HG03060 (cell line): ENCODE measurements around the gene ZNF816.
"Not testable (repeated sequence)": the region's sequence is repeated elsewhere in the genome, so short reads cannot be mapped to it uniquely, and the experiment has no call there.

Source experiments
- ATAC-seq: cut with Tn5 transposase; IDR thresholded peaks from one replicate; pipeline ENCODE4 v1.9.1; 2021; ENCODE audit warnings: low read depth, moderate number of reproducible peaks; ENCODE audit not compliant: unreplicated experiment

The ZNF816 gene

GRCh38 chr19:52963247-52963618 lies 552 bp upstream of the ZNF816 start:
- peak; percentile 20 for ATAC-seq

GRCh38 chr19:52961981-52962380 lies 700 bp downstream of the ZNF816 start:
- no peak for ATAC-seq

DNA sequence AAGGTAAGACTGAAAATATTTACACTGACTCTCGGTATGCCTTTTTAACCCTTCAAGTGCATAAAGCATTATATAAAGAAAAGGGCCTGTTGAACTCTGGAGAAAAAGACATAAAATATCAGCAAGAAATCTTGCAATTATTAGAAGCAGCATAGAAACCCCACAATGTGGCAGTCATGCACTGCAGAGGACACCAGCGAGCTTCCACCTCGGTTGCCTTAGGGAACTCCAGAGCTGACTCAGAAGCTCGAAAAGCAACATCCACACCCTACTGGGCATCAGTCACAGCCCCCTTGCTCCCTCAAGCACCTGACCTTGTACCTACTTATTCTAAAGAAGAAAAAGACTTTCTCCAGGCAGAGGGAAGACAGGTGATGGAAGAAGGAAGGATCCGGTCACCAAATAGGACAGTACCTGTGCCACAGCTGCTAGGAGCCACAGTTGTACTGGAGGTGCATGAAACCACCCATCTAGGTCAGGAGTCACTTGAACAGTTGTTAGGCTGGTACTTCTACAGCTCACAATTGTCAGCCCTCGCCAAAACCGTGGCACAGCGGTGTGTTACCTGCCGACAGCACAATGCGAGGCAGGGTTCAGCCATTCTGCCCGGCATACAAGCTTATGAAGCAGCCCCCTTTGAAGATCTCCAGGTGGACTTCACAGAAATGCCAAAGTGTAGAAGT lies 2.9 kb downstream of the ZNF816 start:
- no peak for ATAC-seq

GRCh38 chr19:52957591-52957990 lies 5.1 kb downstream of the ZNF816 start:
- ATAC-seq = no peak

DNA sequence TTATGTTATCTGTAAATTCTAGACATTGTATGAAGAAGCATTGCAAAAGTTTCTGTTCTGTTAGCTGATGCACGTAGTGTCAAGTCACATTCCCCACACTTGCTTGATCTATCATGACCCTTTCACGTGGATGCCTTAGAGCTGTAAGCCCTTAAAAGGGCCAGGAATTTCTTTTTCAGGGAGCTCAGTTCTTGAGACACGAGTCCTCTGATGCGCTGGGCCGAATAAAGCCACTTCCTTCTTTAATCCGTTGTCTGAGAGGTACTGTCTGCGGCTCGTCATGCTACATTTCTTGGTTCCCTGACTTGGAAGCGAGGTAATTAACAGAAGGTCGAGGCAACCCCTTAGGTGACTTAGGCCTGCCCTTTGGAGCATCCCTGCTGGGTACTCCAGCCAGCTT lies 5.8 kb downstream of the ZNF816 start:
- no peak for ATAC-seq

- no peak for ATAC-seq
These were observed 13.3 kb downstream of the ZNF816 start for GRCh38 chr19:52949422-52949821.

GRCh38 chr19:52948025-52948770 lies 14.5 kb downstream of the ZNF816 start:
- no peak for ATAC-seq

- no peak for ATAC-seq
These were observed 16.1 kb downstream of the ZNF816 start for GRCh38 chr19:52946322-52947310.

- ATAC-seq = no peak
These were observed 16.9 kb downstream of the ZNF816 start for GRCh38 chr19:52945652-52946321.

DNA sequence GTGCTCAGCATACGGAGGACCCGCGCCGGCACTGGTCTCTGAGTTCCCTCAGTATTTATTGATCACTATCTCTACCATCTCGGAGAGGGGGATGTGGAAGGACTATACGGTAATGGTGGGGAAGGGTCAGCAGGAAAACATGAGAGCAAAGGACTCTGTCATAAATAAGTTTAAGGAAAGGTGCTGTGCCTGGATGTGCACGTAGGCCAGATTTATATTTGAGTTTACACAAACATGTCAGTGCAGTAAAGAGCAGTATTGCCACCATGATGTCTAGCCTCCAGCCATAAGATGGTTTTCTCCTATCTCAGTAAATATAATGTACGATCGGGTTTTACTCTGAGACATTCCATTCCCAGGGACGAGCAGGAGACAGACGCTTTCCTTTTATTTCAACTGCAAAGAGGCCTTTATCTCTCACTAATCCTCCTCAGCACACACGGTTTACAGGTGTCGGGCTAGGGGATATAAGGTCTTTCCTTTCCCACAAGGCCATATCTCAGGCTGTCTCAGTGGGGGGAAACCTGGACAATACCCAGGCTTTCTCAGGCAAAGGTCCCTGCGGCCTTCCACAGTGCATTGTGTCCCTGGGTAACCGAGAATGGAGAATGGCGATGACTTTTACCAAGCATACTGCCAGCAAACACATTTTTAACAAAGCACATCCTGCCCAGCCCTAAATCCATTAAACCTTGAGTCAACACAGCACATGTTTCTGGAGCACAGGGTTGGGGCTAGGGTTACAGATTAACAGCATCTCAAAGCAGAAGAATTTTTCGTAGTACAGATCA lies 17.8 kb downstream of the ZNF816 start:
- not testable (repeated sequence) for ATAC-seq

DNA sequence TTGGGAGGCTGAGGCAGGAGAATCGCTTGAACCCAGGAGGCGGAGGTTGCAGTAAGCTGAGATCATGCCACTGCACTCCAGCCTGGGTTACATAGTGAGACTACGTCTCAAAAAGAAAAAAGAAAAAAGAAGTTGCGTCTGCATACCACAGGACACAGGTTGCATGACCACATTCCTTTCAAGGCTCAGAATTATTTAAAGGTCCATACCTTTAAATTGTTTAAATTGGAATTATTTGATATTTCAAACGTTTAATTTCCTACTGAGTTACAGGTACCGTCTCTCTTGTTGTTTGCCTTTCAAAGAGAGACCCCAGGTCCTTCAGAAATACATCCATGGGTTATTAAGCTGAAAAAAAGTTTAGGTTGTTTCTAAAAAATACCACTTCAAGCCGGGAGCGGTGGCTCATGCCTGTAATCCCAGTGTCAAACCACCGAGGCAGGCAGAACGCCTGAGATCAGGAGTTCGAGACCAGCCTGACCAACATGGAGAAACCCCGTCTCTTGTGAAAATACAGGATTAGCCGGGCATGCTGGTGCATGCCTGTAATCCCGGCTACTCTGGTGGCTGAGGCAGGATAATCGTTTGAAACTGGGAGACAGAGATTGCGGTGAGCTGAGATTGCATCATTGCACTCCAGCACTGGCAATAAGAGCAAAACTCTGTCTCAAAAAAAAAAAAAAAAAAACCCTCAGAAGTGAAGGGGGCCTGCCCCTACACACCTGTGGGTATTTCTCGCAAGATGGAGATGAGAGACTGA lies 18.6 kb downstream of the ZNF816 start:
- ATAC-seq = no peak

GRCh38 chr19:52943134-52943883 lies 19.4 kb downstream of the ZNF816 start:
- no peak for ATAC-seq

DNA sequence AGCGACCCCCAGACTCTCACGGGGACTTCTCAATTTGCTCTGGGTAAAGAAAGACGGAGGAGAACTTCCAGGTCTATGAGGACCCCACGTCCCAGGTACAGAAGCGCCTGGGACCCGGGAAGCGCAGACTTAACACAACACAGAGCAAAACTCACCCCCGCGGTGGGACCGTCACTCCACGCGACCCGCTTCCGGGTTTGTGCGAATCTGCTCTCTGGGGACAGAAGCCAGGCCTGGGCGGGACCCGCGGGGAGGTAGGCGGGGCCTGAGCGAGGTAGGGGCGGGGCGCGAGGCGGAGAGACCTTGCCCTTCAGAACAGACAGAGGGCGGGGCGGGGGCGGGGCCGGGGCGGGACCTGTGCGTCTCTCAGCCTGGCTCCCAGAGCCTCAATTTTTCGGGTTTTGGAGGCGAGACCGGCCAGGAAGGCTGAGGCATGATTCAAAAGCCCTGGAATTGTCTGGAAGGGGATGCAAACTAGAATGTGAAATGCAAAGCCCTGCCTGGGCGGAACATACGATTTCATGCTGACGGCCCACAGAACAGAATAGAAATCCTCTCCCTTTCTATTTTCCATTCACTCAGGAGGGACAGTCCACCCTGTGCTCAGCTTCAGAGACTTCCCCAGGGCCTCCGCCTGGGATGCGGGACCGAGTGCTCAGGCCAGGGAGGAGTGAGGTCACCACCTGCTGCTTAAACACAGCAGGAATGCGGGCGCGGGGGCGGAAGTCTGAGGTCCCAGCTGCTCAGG lies 20.1 kb downstream of the ZNF816 start:
- no peak for ATAC-seq

DNA sequence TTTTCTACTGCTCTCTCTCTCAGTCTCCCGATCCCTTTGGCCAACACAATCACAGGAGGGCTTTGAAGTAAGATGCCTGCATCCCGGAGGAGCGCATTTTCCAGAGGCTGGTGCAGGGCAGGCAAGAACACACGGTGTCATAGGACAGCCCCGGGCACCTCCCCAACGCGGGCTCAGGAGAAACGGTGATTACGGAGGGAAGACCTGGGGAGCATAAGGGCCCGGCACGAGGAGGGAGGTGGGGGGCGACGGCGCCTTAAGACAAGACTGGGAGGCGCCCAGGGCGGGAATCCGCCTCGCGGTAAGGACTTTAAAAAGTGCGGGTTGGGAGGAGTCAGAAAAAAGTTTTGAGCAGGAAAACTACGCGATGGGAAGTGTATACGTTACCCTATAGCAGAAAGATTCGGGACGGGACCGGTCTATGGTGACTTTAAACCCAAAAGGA lies 20.7 kb downstream of the ZNF816 start:
- no peak for ATAC-seq

DNA sequence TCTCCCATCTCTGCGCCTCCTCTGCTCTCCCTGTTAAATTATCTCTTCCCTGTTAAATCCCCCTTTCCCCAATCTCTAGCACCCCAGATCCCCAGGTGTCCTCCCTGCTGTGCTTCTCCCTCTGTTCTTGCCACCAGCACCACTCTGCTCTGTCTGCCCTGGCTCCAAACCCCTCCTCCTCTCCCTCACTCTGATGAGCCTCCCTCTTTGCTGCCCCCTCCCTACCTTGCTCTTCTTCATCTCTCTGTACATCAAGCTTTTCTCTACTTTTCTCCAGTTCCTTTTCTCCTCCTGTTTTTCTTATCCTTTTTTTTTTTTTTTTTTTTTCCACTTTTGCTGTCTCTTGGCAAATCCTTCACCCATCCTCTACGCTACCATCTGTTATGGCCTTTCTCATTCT lies 21.2 kb downstream of the ZNF816 start:
- not testable (repeated sequence) for ATAC-seq

- not testable (repeated sequence) for ATAC-seq
These were observed 21.8 kb downstream of the ZNF816 start for GRCh38 chr19:52940905-52941304.

GRCh38 chr19:52938761-52939160 lies 23.9 kb downstream of the ZNF816 start:
- ATAC-seq = no peak

- ATAC-seq = no peak
These were observed 25.7 kb downstream of the ZNF816 start for GRCh38 chr19:52936954-52937325.
